Measurements from ENCODE around the gene MUC4.
"Not testable (repeated sequence)": the region's sequence is repeated elsewhere in the genome, so short reads cannot be mapped to it uniquely, and the experiment has no call there.

MUC4 gene

GRCh38 chr3:195735036-195735695 is 76.6 kb downstream of the MUC4 start:
- no peak for ATAC-seq

GRCh38 chr3:195732940-195733339 is 78.8 kb downstream of the MUC4 start:
- no peak for ATAC-seq

GRCh38 chr3:195731356-195731905 is 80.3 kb downstream of the MUC4 start:
- ATAC-seq, result no peak

- no peak for ATAC-seq
These were observed 82.1 kb downstream of the MUC4 start for GRCh38 chr3:195729476-195730251.

- not testable (repeated sequence) for ATAC-seq
These were observed 82.9 kb downstream of the MUC4 start for GRCh38 chr3:195728789-195729188.

- no peak for ATAC-seq
These were observed 84.0 kb downstream of the MUC4 start for GRCh38 chr3:195727606-195728195.

GRCh38 chr3:195725916-195726740 is 85.6 kb downstream of the MUC4 start:
- ATAC-seq, result not testable (repeated sequence)

GRCh38 chr3:195724363-195724762 is 87.4 kb downstream of the MUC4 start:
- ATAC-seq, result not testable (repeated sequence)

GRCh38 chr3:195722996-195723345 is 88.8 kb downstream of the MUC4 start:
- ATAC-seq, result not testable (repeated sequence)

GRCh38 chr3:195722139-195722995 is 89.4 kb downstream of the MUC4 start:
- ATAC-seq, result not testable (repeated sequence)

- ATAC-seq, result peak in 1 of 2 donors; percentile 44
These were observed 90.8 kb downstream of the MUC4 start, which contains the start of gene MUC20 for GRCh38 chr3:195720831-195721506. MUC20 (plus strand) TSS chr3:195720978; CDS start chr3:195721008, 30 bp downstream.

GRCh38 chr3:195719514-195720254 is 92.0 kb downstream of the MUC4 start:
- not testable (repeated sequence) for ATAC-seq

GRCh38 chr3:195718477-195718984 is 93.2 kb downstream of the MUC4 start:
- no peak for ATAC-seq

GRCh38 chr3:195717852-195718476 is 93.8 kb downstream of the MUC4 start:
- ATAC-seq, result no peak

GRCh38 chr3:195717416-195717815 is 94.3 kb downstream of the MUC4 start:
- ATAC-seq, result no peak

GRCh38 chr3:195715583-195716266 is 96.0 kb downstream of the MUC4 start:
- peak; percentile 84 to 90 for ATAC-seq

GRCh38 chr3:195715134-195715533 is 96.6 kb downstream of the MUC4 start:
- ATAC-seq, result no peak

- no peak for ATAC-seq
These were observed 97.2 kb downstream of the MUC4 start for GRCh38 chr3:195714380-195715011.

All from activated CD4-positive, CD25-positive, alpha-beta regulatory T cell treated with anti-CD3 and anti-CD28 coated beads, Interleukin-2, amount 50 U/mL, for 24 hours (primary cell).